ENCODE results near the gene PIK3R3.

Gene PIK3R3

DNA sequence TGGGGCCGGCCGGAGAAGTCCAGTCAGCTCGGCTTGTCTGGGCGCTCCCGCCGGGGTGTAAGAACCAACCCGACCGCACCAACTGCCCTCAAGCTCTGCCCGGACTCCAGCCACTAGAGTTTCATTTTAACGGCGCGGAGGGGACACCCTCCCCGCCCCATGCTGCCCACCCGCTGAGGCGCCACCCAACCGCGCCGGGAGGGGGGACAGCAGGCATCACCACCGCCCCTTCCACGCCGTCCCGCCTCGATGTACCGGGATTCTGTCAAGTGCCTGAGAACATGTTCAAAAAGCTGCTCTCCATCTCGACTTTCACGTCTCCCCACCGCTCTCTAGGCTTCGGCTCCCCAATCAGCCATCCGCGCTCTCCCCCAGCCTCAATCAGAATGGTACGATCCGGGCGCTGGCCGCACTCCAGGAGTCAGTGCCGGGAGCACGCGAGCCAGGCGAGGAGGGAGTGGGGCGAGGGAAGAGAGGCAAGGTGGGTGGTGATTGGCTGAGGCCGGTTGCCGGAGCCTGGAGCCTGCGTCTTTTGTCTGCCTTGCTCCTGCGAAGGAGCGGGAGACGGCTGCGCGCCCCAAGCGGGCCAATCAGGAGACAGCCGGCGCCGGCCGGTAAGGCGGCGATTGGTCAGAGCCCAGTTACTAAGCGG is at the start of gene PIK3R3:
Gene PIK3R3, minus strand, starts transcription at position 101 of the 652 bp plus-strand sequence. CDS start 677 bp downstream, outside the sequence.
- DNase-seq (ENCODE audit: low spot score), result peak; percentile 98

DNA sequence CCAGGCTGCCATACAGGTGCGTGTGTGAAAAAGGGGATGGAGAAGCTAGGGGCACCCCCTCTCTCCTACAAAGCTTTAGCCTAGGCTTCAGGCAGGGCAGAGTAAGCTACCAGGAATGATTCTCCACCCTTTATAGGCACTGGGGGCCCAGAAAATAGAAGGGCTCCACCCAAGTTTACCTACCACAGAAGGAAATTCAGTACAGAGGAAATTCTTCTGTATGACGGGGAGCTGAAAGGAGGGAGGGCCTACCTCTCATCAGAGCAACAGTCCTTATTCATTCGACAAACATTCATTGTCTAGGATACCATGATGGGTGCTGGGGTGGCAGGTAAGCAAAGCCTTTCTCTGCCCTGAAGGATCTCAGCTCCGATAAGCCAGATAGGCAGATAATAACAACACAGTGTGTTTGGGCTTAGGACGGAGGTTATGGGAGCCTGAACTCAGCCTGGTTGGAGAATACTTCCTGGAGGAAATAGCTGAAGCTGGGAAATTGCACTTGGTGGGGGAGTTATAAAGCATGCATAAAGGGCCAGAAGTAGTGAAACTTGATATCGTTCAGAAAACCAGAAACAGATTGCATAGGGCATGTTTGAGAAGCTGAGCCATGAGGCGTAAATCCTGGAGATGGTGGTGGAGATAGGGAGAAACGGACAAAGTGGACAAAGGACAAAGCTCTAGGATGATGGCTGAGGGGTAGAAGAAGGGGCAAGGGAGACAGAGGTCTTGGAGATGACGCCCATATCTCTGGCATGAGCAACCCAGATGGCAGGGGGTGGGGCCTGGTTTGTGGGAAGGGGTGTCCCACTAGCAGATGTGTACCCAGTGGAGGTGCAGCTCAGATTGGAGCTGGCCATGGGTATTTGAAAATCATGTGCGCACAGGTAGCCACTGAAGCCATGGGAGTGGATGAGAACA is 49.2 kb upstream of the PIK3R3 start:
- DNase-seq (ENCODE audit: low spot score), result no peak

DNA sequence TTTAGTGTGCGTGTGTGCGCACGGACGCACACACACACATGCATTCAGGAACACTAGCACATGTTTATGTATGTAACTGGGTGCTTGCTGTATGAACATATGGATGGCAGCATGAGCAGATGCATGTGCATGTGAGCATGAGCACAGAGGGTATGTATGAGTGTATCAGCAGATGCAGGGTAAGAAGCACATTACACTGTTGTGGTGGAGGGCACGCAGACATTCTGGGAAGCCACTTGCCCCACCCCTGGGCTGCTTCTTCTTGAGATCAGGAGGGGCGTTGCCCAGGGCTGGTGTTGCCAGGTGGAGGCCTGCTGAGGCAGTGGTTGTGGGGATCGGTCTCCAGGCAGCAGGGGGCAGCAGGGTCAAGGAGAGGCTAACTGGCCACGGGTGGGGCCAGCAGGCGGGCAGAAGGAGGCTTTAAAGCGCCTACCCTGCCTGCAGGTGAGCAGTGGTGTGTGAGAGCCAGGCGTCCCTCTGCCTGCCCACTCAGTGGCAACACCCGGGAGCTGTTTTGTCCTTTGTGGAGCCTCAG is 47.7 kb upstream of the PIK3R3 start:
- no peak for DNase-seq (ENCODE audit: low spot score)

DNA sequence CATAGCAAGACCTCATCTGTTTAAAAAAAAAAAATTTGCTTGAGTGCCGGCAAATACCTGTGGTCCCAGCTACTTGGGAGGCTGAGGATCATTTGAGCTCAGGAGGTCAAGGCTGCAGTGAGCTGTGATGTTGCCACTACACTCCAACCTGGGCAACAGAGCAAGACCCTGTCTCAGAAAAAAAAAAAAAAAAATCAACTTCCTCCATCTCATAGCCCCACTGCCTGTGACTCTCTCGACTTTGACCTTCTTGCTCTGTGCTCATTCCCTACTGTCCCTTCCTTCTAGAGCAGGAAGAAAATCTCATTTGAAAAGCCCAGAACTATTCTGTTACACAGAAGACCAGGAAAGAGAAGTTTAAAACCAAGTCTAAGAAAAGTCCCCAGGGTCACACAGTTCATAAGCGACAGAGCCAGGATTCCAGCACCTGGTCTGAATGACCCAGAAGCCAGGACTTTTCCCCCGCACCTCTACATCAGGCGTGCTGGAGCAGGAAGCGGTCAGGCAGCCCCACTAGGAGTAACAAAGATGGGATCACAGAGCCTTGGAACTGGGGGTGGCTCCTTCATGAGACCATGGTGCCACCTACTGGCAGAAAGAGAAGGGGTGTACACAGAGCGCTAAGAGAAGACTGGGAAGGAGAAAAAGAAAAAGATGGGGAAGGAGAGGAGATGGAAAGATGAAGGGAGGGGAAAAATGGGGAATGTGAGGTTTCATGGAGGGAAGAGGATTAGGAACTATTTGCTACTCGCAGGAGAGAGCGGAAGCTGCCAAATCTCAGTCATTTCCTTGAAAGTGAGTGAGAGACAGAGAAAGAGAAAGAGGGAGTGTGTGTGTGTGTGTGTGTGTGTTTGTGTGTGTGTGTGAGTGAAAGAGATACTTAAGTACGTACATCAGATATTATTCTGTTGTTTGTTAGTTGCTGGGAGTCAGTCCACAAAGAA is 47.0 kb upstream of the PIK3R3 start:
- DNase-seq (ENCODE audit: low spot score), result peak; percentile 81

DNA sequence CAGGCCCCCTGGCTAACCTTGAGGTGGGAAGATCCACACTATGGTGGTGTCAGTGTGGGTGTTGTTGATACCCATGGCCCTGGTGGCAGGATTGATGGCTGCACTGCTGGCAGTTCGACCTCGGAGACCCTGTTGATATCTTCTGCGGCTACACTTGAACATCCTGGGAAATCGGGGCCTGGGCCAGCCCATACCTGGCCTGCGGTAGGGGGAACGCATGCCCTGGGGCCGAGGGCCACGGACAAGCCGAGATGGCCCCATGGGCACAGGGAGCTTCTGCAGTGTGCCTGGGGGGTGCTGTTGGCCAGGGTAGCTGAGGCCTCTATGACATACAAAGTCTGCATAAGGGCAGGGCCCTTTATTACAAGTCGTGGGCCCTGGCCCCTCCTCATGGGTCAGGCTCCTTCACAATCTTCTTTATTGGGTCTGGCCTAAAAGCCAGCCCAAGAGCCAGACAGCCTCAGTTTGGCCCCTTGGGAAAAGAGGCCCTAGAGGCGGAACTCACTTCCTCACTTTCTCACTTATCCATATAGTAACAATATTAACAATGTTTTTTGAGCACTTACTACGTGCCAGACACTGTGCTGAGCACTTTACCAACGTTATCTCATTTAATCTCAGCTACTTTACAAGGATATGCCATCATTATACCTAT is 43.9 kb upstream of the PIK3R3 start, which contains the start of gene P3R3URF:
Gene P3R3URF, minus strand, starts transcription at position 278 of the 655 bp plus-strand sequence. Its CDS starts 17 bp downstream, at position 261.
- DNase-seq (ENCODE audit: low spot score), result no peak

DNA sequence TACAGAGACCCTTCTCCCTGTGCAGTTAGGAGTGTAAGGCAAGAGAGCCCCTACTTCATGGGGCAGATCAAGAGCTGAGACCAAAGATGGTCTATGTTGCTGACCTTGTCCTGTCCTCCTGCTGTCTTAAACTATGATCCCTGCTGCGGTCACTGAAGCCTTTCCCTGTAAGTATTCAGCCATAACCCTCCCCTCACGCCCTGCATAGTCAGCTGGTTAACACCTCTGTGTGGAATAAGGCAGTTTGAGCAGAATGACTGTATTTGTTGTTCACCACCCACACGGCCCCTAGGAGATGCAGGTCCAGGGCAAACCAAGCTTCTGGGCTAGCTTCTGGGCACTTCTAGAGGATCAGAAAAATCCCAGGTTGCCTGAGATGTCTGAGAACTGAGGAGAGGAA is 42.8 kb upstream of the PIK3R3 start:
- DNase-seq (ENCODE audit: low spot score), result no peak

DNA sequence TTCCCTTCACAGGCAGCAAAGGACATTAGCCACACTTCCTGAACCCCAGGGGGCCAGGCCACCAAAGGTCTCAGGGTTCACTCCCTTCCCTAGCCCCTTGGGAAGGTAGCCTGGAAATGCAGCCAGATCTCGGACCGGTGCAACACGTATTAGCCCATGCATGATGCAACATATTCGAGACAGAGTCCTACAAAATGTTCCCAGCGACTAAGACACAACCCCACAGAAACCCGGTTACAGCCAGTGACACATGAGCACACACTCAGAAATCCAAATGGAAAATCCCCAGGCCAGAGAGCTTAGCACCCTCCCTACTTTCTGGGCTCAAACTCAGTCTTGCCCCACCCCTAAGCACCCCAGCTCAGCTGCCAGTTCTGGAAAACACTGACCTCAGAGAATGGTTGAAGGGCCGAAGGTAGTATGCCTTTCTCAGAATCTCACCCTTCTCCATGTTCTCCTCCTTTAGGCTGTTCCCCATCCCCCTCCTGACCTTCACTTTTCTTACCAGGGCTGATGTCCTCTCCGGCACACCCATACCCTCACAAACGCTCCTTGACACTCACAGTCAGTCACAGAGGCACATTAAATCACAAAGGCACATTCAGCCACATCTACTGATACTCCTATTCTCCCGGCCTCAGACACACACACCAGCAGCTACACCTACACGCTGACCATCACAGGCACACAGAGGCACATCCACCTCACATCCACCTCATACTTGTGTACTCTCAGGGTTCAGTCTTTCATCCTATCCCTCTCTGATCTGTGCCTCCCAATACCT is 42.2 kb upstream of the PIK3R3 start, which contains the start of gene TSPAN1:
Gene TSPAN1, plus strand, starts transcription at position 640 of the 784 bp plus-strand sequence. CDS start 6,021 bp downstream, outside the sequence.
- no peak for DNase-seq (ENCODE audit: low spot score)

DNA sequence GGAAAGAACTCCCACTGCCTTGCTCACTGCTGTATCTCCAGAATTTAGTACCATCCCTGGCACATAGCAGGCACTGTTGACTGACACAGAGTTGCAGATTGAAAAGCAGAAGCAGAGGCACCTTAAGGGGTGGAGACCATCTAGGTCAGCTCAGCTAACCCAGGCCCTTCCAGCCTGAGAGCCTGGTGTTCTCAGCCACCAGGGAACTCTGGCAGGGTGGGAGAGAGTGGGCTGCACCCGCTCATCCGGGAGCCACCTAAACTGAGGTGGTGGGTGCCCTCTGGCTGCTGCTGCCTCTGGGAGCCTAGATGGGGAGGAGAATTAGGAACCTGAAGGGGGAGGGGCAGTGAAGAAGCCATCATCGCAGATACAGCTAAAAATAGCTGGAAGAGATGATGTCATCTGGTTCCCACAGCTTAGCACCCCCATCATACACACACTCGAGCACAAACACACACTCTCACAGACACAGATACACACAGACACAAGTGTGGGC is 41.0 kb upstream of the PIK3R3 start:
- DNase-seq (ENCODE audit: low spot score), result peak; percentile 60

DNA sequence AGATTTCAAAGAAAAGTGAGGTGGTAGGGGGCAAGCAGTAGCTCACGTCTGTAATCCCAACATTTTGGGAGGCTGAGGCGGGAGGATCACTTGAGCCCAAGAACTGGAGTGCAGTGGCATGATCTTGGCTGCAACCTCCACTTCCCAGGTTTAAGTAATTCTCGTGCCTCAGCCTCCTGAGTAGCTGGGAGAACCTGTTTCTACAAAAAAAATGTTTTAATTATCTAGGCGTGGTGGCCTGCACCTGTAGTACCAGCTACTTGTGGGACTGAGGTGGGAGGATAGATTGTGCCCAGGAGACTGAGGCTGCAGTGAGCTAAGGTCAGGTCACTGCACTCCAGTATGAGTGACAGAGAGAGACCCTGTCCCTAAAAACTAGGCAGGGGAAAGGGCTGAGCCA is 39.9 kb upstream of the PIK3R3 start:
- DNase-seq (ENCODE audit: low spot score), result no peak

DNA sequence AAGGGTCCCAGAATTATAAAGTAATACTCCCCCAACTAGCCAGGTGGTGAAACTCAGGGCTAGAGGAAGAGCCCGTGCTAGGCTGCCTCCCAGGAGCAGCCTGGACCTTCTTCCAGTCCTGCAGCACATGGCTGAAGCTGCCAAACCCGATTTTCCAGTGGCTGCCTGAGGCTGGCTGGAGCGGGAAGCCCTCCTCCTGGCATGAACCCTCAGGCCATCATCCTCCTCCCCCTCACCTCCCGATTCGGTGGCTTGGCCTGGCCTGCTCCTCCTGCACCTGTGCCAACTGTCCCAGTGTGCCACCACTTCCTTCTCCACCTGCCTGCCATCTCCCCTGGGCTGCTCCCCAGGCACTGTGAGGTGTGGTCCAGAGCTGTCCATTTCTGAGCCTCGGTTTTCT is 39.4 kb upstream of the PIK3R3 start:
- DNase-seq (ENCODE audit: low spot score), result no peak

DNA sequence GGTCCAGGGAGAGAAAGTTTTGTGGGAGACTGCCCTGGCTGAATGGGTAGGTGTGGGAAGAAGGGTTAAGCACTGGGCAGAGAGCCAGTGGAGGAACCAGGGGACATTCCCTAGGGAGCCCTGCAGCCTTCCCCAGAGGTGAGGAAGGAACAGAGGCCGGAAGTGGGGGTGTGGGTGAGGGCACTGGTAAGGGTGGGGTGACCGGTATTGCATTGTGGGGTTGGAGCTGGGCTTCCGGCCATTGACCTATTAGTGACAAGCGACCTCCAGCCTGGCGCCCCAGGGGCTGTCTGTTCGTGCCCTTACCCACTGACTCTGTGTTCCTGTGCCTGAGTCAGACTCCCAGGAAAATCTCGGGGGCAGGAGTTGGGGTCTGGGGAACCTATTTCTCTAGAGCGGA is 38.9 kb upstream of the PIK3R3 start:
- no peak for DNase-seq (ENCODE audit: low spot score)

DNA sequence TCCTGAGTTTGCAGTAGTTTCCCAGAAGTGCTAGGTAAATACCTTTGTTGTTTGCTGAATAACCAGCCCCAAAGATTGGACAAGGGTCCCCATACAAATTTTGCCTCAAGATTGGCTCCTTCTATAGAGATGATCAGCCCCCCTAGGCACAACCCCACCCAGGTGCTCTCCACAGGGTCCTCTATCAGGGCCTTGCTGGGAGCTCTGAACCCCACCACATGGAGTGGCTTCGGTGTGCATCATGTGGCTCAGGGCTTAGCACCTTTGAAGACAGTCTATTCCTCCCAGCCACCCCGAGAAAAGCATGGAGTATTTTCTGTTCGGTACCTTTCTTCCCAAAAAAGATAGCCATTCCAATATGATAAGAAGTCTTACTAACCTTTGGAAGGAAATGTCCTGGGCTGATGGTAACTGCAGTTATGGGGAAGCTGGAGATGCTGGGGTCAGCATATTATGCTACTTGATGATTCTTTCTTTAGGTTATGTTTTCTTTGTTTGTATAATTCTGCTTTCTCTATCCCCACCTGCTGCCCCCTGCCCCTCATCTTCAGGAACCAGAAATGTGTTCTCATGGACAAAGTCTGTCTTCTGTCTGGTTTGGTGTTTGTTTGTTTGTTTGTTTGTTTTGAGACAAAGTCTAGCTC is 37.5 kb upstream of the PIK3R3 start:
- DNase-seq (ENCODE audit: low spot score), result no peak

DNA sequence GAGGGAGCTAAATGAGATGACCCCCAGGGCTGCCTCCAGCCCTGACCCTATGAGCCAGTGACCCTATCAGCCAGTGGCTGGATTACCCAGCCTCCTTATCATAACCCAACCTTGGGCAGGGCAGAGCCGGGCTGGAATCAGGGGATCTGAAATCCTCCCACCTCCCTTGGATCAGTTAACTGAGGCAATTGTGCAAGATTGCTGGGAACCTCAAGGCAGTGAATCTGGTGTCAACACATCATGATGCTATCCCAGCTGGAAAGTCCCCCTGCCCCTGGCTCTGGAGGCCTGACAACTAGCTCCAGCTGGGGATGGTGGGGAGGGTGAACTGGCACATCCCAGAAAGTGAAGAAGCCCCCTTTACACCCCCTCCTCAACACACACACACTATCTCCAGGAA is 36.0 kb upstream of the PIK3R3 start:
- DNase-seq (ENCODE audit: low spot score), result no peak

DNA sequence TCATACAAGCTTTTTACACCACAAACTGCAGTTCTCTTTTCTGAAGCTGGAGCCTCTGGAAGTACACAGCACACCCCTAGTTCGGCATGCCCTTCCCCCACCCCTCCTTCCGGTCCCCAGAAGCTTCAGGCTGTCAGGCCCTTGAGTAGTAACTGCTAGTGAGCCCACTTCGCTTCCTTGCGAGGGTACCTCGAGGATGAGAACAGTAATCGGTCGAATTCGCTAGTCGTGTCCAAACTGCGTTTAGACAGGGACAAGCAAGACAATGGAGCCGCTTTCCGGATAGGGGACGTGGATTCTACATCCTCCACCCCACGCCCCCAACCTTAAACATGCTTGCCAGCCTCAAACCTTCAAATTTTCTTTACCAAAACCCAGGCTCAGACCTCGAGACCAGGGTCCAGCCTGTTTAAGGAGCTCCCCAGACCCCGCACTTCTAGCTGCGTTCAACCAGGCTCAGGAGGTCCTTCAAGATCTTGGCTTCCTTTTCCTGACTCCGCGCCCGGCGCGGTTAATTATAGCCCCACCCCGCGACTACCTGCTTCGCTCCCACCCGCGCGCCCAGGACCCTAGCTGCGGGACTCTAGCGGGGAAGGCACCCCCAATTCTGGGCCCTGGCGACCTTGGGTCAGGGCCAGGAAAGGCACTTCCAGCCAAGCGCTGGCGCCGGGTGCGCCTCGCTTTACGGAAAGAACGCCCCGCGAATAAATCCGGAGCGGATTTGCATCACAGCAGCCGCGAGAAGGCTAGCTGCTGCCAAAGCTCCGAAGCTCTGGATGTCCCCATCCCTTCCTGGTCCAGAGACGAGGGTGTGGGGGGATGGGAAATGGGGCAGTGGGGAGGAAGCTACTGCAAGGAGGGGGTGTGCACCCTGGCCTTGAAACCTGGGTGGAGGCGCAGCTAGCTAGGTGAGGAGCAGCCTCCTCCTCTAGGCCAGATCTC is 34.4 kb upstream of the PIK3R3 start:
- DNase-seq (ENCODE audit: low spot score), result no peak

DNA sequence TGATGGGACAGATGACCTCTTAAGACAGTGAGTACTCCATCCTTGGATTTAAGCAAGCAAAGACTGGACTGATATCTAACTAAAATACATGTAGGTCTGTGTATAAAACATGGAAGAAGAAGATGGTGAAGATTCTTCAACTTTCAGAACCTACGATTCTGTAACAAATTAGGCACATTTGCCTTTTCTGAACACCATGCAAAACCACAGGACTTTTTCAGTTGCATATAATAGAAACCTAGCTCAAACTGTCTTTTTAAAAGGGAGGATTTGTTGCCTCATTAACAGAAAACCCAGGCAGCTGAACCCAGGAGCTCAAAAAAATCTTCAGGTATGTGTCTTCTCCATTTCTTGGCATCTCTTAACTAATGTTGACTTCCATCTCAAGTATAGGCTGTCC is 27.8 kb upstream of the PIK3R3 start:
- no peak for DNase-seq (ENCODE audit: low spot score)

DNA sequence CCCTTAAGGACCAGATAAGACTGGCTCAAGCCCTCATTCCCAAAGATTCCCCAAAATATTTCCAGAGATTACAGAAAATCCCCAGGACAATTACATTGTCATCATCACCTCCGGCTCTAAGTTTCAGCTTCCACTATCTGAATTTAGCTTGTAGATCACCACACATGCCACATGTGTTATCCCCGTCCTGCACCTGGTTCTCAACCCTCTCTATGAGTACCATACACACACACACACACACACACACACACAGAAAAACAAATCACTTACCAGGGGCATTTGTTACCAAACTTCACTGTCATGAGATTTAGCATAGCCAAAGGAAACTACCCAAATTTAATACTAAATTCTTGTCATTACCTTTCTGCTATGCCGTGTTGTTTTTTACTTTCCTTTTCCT is 27.1 kb upstream of the PIK3R3 start:
- no peak for DNase-seq (ENCODE audit: low spot score)

DNA sequence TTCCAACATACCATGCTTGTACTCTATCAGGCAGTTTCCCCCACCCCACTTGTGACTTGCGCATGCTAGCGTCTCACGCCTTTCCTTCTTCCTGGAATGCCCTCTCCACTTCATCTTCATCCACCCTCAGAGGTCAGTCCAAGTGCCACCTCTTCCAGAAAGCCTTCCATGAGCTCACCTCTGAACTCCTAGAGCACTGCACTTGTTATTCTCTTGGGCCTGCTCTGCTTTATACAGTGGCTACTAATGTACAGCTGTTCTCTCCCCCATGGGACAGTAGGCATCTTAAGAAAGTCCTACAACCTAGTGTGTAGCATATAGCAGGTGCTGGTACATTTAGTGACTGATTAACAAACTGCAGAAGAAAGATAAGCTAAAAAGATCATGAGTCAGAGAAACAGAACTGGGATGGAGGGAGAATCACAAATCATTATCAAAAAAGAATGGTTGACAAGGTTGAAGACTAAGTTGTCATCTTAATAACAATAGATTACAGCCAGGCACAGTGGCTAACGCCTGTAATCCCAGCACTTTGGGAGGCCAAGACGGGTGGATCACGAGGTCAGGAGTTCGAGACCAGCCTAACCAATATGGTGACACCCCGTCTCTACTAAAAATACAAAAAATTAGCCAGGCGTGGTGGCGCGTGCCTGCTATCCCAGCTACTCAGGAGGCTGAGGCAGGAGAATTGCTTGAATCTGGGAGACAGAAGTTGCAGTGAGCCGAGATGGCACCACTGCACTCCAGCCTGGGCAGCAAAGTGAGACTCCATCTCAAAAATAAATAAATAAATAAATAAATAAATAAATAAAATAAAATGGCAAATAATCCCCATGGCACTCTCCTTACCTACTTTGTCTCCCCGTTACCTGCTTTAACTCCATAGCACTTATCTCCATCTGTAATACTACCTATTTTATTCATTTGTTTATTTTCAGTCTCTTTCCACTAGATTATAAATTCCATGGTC is 26.2 kb upstream of the PIK3R3 start:
- no peak for DNase-seq (ENCODE audit: low spot score)
